ENCODE data around the gene SYTL4. TPM values are rescaled to one million over a fixed set of nuclear protein-coding genes. Genes with fewer than 3 reads are reported as not detected.

The SYTL4 gene
- total and polyA plus RNA-seq, 8 donors: 3.2 to 23.7 (median 7.9) TPM

DNA sequence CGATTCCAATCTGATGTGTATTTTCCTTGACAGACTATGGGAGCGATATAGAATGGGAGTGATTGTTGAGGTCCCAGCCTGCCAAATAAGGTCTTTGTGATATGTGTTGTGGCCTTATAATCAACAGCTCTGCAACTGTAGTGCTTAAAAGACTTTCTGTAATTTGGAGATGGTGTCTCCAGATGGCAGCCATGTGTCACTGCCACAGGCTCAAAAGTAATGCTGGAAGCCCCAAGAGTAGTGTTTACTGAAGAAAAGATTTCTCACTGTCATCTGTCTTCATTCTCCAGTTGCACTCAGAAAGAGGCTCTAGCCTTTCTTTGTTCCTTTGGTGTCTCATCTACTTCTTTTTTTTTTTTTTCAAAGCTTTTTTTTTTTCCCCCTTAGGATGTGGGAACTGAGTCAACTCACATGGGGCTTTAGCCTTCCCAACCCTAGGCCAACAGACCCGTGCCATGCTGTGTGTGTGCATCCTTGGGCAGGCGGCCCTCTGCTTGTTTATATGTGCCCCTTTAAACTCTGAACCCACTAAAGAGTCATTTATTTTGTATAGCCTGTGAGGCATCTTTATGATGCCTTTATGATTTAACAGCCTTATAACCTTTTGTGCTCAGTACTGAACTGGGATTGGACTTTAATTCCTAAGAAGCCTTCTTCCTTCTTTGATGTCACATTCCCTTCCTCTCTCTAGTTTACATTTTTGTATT lies 72.3 kb downstream of the SYTL4 start:
- Histone ChIP-seq H3K36me3 (no peaks in the 10 kb centered on the region), H3K27me3 (peaks cover 0 to 21% (median 0%) of the 10 kb centered on the region in 4 donors), H3K27ac (no peak overlapping the region), H3K4me3 (no peak overlapping the region), H3K4me1 (no peaks in the 10 kb centered on the region), H3K9me3 (no peaks in the 10 kb centered on the region)
- DNase-seq: no peak
- WGBS, 2 donors: 61 to 72% methylated on average over 4 of the region's 4 CpGs
- intact Hi-C loops (cut with DNase I): no loop called here
- ATAC-seq: no peak
- TF ChIP-seq, protein P1, sequence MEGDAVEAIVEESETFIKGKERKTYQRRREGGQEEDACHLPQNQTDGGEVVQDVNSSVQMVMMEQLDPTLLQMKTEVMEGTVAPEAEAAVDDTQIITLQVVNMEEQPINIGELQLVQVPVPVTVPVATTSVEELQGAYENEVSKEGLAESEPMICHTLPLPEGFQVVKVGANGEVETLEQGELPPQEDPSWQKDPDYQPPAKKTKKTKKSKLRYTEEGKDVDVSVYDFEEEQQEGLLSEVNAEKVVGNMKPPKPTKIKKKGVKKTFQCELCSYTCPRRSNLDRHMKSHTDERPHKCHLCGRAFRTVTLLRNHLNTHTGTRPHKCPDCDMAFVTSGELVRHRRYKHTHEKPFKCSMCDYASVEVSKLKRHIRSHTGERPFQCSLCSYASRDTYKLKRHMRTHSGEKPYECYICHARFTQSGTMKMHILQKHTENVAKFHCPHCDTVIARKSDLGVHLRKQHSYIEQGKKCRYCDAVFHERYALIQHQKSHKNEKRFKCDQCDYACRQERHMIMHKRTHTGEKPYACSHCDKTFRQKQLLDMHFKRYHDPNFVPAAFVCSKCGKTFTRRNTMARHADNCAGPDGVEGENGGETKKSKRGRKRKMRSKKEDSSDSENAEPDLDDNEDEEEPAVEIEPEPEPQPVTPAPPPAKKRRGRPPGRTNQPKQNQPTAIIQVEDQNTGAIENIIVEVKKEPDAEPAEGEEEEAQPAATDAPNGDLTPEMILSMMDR (IDR thresholded peaks at IDR 0.05): no peak
- FAIRE-seq: peak; percentile 68

DNA sequence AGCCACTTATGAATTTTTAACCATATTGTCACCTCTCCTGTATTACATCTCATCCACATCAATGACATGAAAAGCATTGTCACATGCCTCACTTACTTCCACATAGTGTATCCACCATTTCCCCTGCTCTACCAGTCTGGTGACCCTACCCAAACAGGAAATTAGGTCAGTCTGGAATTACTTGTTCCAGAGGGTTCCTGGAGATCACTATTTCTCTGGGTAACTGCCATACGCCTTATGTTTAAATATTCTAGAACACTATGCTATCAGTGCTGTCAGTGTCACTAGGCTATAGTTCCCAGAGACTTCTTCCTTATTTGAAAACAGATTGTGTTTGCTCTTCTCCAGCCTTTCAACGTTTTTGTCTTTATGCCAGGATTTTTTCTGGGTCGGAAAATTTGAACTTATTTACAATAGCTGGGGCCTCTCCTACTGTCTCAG lies 73.0 kb downstream of the SYTL4 start:
- Histone ChIP-seq H3K27ac (no peak overlapping the region), H3K4me1 (no peaks in the 10 kb centered on the region), H3K9me3 (no peaks in the 10 kb centered on the region), H3K27me3 (peaks cover 0 to 21% (median 0%) of the 10 kb centered on the region in 4 donors), H3K36me3 (no peaks in the 10 kb centered on the region), H3K4me3 (no peak overlapping the region)
- FAIRE-seq: peak; percentile 95
- TF ChIP-seq, protein P1 (IDR thresholded peaks at IDR 0.05): no peak
- 17 to 21% methylated on average over 3 of the region's 3 CpGs for WGBS, 2 donors
- intact Hi-C loops (cut with DNase I): no loop called here
- DNase-seq: no peak
- peak in 2 of 4 donors; percentile 28 to 57 for ATAC-seq

- WGBS, 2 donors: 13 to 16% methylated on average over 3 of the region's 3 CpGs
- TF ChIP-seq, protein P1 (IDR thresholded peaks at IDR 0.05): no peak
- H3K27me3 ChIP-seq: peaks cover 0 to 7% (median 0%) of the 10 kb centered on the region in 4 donors
- H3K36me3 ChIP-seq: no peaks in the 10 kb centered on the region
- intact Hi-C loops (cut with DNase I): no loop called here
- FAIRE-seq (no peak), DNase-seq (no peak), ATAC-seq (peak in 2 of 4 donors; percentile 36 to 53)
- H3K27ac ChIP-seq: no peak overlapping the region
- no peaks in the 10 kb centered on the region for H3K9me3 ChIP-seq
- no peaks in the 10 kb centered on the region for H3K4me1 ChIP-seq
- H3K4me3 ChIP-seq: no peak overlapping the region
Observed at GRCh38 chrX:100654261-100654660, 77.7 kb downstream of the SYTL4 start.

DNA sequence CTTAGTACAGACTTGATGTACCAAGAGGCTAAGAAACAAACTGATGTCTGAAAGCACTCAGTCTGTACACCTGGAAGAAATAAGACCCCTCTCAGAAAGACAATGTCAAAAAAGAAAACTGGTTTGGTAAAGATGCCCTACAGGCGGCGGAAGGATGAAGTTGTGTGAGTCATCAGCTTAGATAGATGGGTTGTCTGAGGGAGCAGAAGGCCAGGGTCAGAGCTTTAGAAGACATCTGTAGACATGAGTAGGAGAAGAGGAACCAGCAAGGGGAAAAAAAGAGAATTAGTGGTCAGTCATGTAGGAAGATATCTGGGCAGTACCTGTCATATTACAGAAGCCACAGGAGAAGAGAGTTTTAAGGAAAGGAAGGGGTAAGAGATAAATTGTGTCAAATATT lies 79.7 kb downstream of the SYTL4 start:
- Histone ChIP-seq H3K27ac (no peak overlapping the region), H3K36me3 (no peaks in the 10 kb centered on the region), H3K4me3 (no peak overlapping the region), H3K9me3 (no peaks in the 10 kb centered on the region), H3K4me1 (no peaks in the 10 kb centered on the region), H3K27me3 (peaks cover 0 to 7% (median 0%) of the 10 kb centered on the region in 4 donors)
- DNase-seq: no peak
- TF ChIP-seq, protein P1 (IDR thresholded peaks at IDR 0.05): no peak
- 57 to 82% methylated on average over 2 of the region's 2 CpGs for WGBS, 2 donors
- no peak for FAIRE-seq
- ATAC-seq: no peak
- intact Hi-C loops (cut with DNase I): no loop called here

- DNase-seq (no peak), FAIRE-seq (no peak), ATAC-seq (no peak)
- H3K36me3 ChIP-seq: no peaks in the 10 kb centered on the region
- no peaks in the 10 kb centered on the region for H3K27me3 ChIP-seq
- H3K9me3 ChIP-seq: no peaks in the 10 kb centered on the region
- intact Hi-C loops (cut with DNase I): no loop called here
- peak overlapping the region in 1 of 4 donors; percentile 31 for H3K27ac ChIP-seq
- no peak overlapping the region for H3K4me3 ChIP-seq
- no peaks in the 10 kb centered on the region for H3K4me1 ChIP-seq
- TF ChIP-seq, protein P1 (IDR thresholded peaks at IDR 0.05): no peak
- WGBS, 2 donors: 78 to 94% methylated on average over 1 of the region's 1 CpG
Observed at GRCh38 chrX:100650841-100651240, 81.1 kb downstream of the SYTL4 start.
